ENCODE results near the gene ERP44. TPM values are rescaled to one million over a fixed set of nuclear protein-coding genes. Genes with fewer than 3 reads are reported as not detected.

ERP44 gene
- total RNA-seq, 4 donors from 2014 or later, result 7.6 to 21.9 (median 12.6) TPM

DNA sequence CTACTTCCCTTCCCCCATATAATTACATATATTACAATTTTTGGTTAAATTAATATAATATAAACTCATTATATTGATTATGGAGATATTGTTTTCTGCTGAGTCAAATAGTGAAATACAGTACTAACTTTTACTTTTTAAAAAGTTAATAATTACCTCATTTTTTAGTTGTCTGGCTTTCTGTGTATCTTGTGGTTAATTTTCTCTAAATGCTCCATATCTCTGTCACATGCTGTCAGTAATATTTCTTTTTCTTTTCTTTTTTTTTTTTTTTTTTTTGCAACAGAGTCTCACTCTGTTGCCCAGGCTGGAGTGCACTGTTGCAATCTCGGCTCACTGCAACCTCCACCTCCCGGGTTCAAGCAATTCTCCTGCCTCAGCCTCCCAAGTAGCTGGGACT, 169.1 kb downstream of the ERP44 start:
- Histone ChIP-seq H3K36me3 (no peaks in the 10 kb centered on the region), H3K9me3 (peaks cover 0 to 24% of the 10 kb centered on the region in 2 donors), H3K27me3 (no peaks in the 10 kb centered on the region), H3K27ac (no peak overlapping the region), H3K4me1 (no peaks in the 10 kb centered on the region), H3K4me3 (no peak overlapping the region)
- no peak for DNase-seq
- intact Hi-C loops (cut with DNase I; ENCODE audit: low total_unique reads), result no loop called here
- TF ChIP-seq, protein P1, sequence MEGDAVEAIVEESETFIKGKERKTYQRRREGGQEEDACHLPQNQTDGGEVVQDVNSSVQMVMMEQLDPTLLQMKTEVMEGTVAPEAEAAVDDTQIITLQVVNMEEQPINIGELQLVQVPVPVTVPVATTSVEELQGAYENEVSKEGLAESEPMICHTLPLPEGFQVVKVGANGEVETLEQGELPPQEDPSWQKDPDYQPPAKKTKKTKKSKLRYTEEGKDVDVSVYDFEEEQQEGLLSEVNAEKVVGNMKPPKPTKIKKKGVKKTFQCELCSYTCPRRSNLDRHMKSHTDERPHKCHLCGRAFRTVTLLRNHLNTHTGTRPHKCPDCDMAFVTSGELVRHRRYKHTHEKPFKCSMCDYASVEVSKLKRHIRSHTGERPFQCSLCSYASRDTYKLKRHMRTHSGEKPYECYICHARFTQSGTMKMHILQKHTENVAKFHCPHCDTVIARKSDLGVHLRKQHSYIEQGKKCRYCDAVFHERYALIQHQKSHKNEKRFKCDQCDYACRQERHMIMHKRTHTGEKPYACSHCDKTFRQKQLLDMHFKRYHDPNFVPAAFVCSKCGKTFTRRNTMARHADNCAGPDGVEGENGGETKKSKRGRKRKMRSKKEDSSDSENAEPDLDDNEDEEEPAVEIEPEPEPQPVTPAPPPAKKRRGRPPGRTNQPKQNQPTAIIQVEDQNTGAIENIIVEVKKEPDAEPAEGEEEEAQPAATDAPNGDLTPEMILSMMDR (IDR thresholded peaks at IDR 0.05), result no peak
- TF ChIP-seq POLR2A (IDR thresholded peaks at IDR 0.05), result no peak

Small RNAs within 50 kb of the gene (small RNA-seq; reads per million reads assigned to genes)
- gene RN7SL75P, result not detected

Other genes with a start within 250 kb of the ERP44 start
- gene STX17, start 192.3 kb downstream of the ERP44 start, total RNA-seq, result 10 to 100 TPM; 15.0 to 66.4 (median 32.6) TPM
- gene INVS, start 243 bp upstream of the ERP44 start, total RNA-seq, result 10 to 100 TPM in 3 of 4 donors, 1 to 10 TPM in 1; 8.2 to 59.2 (median 26.0) TPM